ENCODE data around the gene TMEM107. TPM values are rescaled to one million over a fixed set of nuclear protein-coding genes. Genes with fewer than 3 reads are reported as not detected.

The TMEM107 gene
- total RNA-seq, 1 experiment from 2014 or later = 30.1 TPM

GRCh38 chr17:8140065-8141029 lies 35.8 kb downstream of the TMEM107 start:
- Histone ChIP-seq H3K4me3 (replicated peaks in 1 of 2; ENCODE audit: low read depth in 1 of 2, low read length in 2 of 2) (no peak overlapping the region), H3K27me3 (ENCODE audit: insufficient read depth, low read length) (no peaks in the 10 kb centered on the region), H3K9ac (ENCODE audit: low read length) (no peak overlapping the region), H3K27ac (ENCODE audit: low read depth, low read length) (peak overlapping the region; percentile 63), H4K20me1 (ENCODE audit: insufficient read depth) (0 out of 2 replicates have a peak, but pooled peaks cover 6% of the 10 kb centered on the region), H3K4me2 (ENCODE audit: low read length) (peak overlapping the region; percentile 77; the same call in 1 of the 2 replicates), H3K36me3 (ENCODE audit: control insufficient read depth in 1 of 2, insufficient read depth in 2 of 2, low read length in 2 of 2) (peaks cover 9 to 33% of the 10 kb centered on the region in 2 experiments), H3K9me2 (ENCODE audit: insufficient read depth) (no peaks in the 10 kb centered on the region), H3K4me1 (ENCODE audit: control insufficient read depth in 1 of 2, insufficient read depth in 2 of 2, low read length in 2 of 2) (peaks cover 17 to 47% of the 10 kb centered on the region in 2 experiments), H2AFZ (ENCODE audit: low read depth, low read length, poor library complexity, severe bottlenecking) (no peak overlapping the region), H3K9me3 (ENCODE audit: control insufficient read depth in 1 of 2, insufficient read depth in 1 of 2, low read depth in 1 of 2, low read length in 2 of 2) (no peaks in the 10 kb centered on the region), H3K79me2 (ENCODE audit: insufficient read depth, low read length) (no peaks in the 10 kb centered on the region)
- no peak for ATAC-seq
- TF ChIP-seq SRF (IDR thresholded peaks at IDR 0.05; ENCODE audit: low read depth) (no peak), MAX (IDR thresholded peaks at IDR 0.05) (no peak), FOSL1 (IDR thresholded peaks at IDR 0.05; ENCODE audit: low read depth) (no peak), ZNF274 (IDR thresholded peaks at IDR 0.05; ENCODE audit: low read depth, low read length) (no peak), TCF7L2 (IDR thresholded peaks at IDR 0.05; ENCODE audit: borderline replicate concordance, extremely low read depth, insufficient read depth, insufficient read length) (no peak), RAD21 (IDR thresholded peaks at IDR 0.05; ENCODE audit: low read depth) (no peak), REST (IDR thresholded peaks at IDR 0.05; ENCODE audit: low read depth) (no peak), CEBPB (IDR thresholded peaks at IDR 0.05; ENCODE audit: low read depth) (no peak), EGR1 (IDR thresholded peaks at IDR 0.05; ENCODE audit: low read depth) (no peak), SIN3A (IDR thresholded peaks at IDR 0.05; ENCODE audit: low read depth) (no peak), EZH2 (IDR thresholded peaks at IDR 0.05) (no peak), ELF1 (IDR thresholded peaks at IDR 0.05; ENCODE audit: borderline replicate concordance, low read depth) (no peak), ATF3 (IDR thresholded peaks at IDR 0.05) (no peak), SP1 (IDR thresholded peaks at IDR 0.05; ENCODE audit: low read depth) (no peak), ZBTB33 (IDR thresholded peaks at IDR 0.05; ENCODE audit: extremely low read depth, insufficient replicate concordance, low read length) (no peak)
- intact Hi-C loops (cut with micrococcal nuclease) = no loop called here
- CTCF ChIA-PET = interaction anchor here (1.6 kb wide), 1 partner anchor 11 kb away, joined by 4 read pairs; no protein-coding TSS in a partner anchor
- RAD21 ChIA-PET (ENCODE audit: low non-redundant PET in 1 of 2, low total read pairs in 2 of 2, uncharacterized antibody in 2 of 2, unreplicated experiment in 2 of 2) = interaction anchor here in 1 of 2 experiments (1.1 kb wide), 1 partner anchor 83 kb away, joined by 4 read pairs; no protein-coding TSS in a partner anchor
- no peak for DNase-seq (ENCODE audit: low read depth, low spot score)
- BruUV-seq (replicated peaks) = TSS peak; percentile 29
- POLR2A ChIA-PET = interaction anchor here (0.8 to 3.7 kb wide), 7 partner anchors 10 to 81 kb away, joined by 3 to 25 read pairs (median 4); no protein-coding TSS in a partner anchor
